OCI-LY7 (cell line): ENCODE measurements around the gene DCAF15. TPM values are rescaled to one million over a fixed set of nuclear protein-coding genes. Genes with fewer than 3 reads are reported as not detected.

Source experiments
- BruUV-seq: library from RNA; stranded (reverse); fragments of 400-500 nt; replicated peaks from 2 replicates; lab custom pipeline; 2021; lab: Mats Ljungman, UMichigan
- CTCF ChIA-PET: fragments of 300-600 bp; sonication (Branson Sonifier 250); formaldehyde crosslinking; loops from one replicate; lab custom pipeline; 2022; ENCODE audit warnings: antibody characterized with exemption; ENCODE audit not compliant: unreplicated experiment; lab: Charles Lee
- POLR2A ChIA-PET: fragments of 300-600 bp; sonication (Branson Sonifier 250); formaldehyde crosslinking; loops from one replicate; lab custom pipeline; 2022; ENCODE audit warnings: antibody characterized with exemption; lab: Charles Lee
- DNase-seq: peaks from one replicate; pipeline ENCODE4 v3.0.0-alpha.2; 2015; ENCODE audit warnings: low spot score
- H2AFZ ChIP-seq: fragments of 200-600 bp; sonication (generic), shearing (Covaris generic); 2 replicates; pipeline ENCODE4 v1.6.1; 2014; ENCODE audit warnings: mild to moderate bottlenecking, antibody characterized with exemption, low read length, moderate library complexity
- H3K27ac ChIP-seq: fragments of 200-600 bp; sonication (generic); 2 replicates; pipeline ENCODE4 v1.5.1; 2014; ENCODE audit warnings: mixed run types, low read depth, mild to moderate bottlenecking, moderate library complexity, low read length, inconsistent platforms; ENCODE audit not compliant: poor library complexity, severe bottlenecking
- H3K36me3 ChIP-seq: fragments of 200-600 bp; sonication (generic); 2 replicates; pipeline ENCODE4 v1.6.1; 2014; ENCODE audit warnings: mild to moderate bottlenecking, antibody characterized with exemption, low read length, moderate library complexity, mixed read lengths; ENCODE audit not compliant: insufficient read depth
- H3K4me1 ChIP-seq: fragments of 200-600 bp; sonication (generic); 2 replicates; pipeline ENCODE4 v1.5.1; 2014; ENCODE audit warnings: mild to moderate bottlenecking, low read length; ENCODE audit not compliant: insufficient read depth, poor library complexity, severe bottlenecking
- H3K4me2 ChIP-seq: fragments of 200-600 bp; sonication (generic); 2 replicates; pipeline ENCODE4 v1.6.1; 2014; ENCODE audit warnings: mild to moderate bottlenecking, low read length
- H3K4me3 ChIP-seq: fragments of 200-600 bp; sonication (generic); 2 replicates; pipeline ENCODE4 v1.5.1; 2014; ENCODE audit warnings: mild to moderate bottlenecking, low read depth, low read length; ENCODE audit not compliant: poor library complexity, severe bottlenecking
- H3K79me2 ChIP-seq: fragments of 200-600 bp; sonication (generic); 2 replicates; pipeline ENCODE4 v1.6.1; 2016; ENCODE audit warnings: low read depth, mild to moderate bottlenecking, low read length, moderate library complexity, mixed read lengths; ENCODE audit not compliant: insufficient read depth
- H3K9me2 ChIP-seq: fragments of 200-600 bp; sonication (generic); 2 replicates; pipeline ENCODE4 v1.6.1; 2016; ENCODE audit warnings: mild to moderate bottlenecking, low read length, mixed read lengths; ENCODE audit not compliant: insufficient read depth
- H3K9me3 ChIP-seq: fragments of 200-600 bp; sonication (generic); 2 replicates; pipeline ENCODE4 v1.6.1; 2014; ENCODE audit warnings: mild to moderate bottlenecking, mixed run types, low read length, mixed read lengths
- H4K20me1 ChIP-seq: fragments of 200-600 bp; sonication (generic); 2 replicates; pipeline ENCODE4 v1.6.1; 2014; ENCODE audit warnings: mild to moderate bottlenecking, antibody characterized with exemption, low read length, moderate library complexity, mixed read lengths; ENCODE audit not compliant: insufficient read depth
- EZH2phosphoT487 ChIP-seq: fragments of 200-600 bp; sonication (generic); IDR thresholded peaks from 2 replicates; pipeline ENCODE4 v1.6.1; 2018; ENCODE audit warnings: low read depth, borderline replicate concordance, mild to moderate bottlenecking, mixed run types, antibody characterized with exemption, low read length, moderate library complexity, mixed read lengths
- intact Hi-C: fragments of 100-400 bp; cut with micrococcal nuclease; formaldehyde crosslinking; loops from one replicate; pipeline ENCODE4 v1.10.0; 2022; ENCODE audit not compliant: unreplicated experiment
- total RNA-seq, 2 experiments: library from RNA; depleted of rRNA in 1 of 2; stranded (reverse); fragments of >200 nt in 1 of 2; shearing (Covaris generic) in 1 of 2; gene quantifications; 2 replicates each; pipeline ENCODE4 v1.2.3, GENCODE V29; 2014 to 2022
- TF ChIP-seq, protein P1 (sequence below): fragments of 200-600 bp; sonication (generic); conservative IDR thresholded peaks from 2 replicates; pipeline ENCODE4 v1.5.1; 2014; ENCODE audit warnings: mild to moderate bottlenecking, antibody characterized with exemption, low read length, moderate library complexity, mixed read lengths

The DCAF15 gene
- total RNA-seq, 2 experiments from 2014 or later: 71.3 to 86.2 TPM

DNA sequence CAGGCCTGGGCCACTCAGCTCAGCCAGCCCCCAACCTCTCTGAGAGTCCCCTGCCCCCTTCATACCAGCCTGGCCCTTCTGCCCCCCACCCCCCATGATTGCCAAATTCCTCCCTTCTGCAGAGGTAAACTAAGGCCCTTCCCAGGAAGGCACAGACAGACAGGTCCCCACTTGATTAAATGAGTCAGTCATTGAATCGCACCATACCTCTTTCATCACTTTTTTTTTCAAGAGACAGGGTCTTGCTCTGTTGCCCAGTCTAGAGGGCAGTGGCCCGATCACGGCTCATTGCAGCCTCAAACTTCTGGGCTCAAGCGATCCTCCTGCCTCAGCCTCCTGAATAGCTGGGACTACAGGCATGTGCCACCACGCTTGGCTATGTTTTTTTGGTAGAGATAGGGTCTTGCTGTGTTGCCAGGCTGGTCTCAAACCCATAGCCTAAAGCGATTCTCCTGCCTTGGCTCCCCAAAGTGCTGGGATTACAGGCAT lies 20.1 kb upstream of the DCAF15 start:
- ChIA-PET POLR2A (no interaction called here), CTCF (no interaction called here)
- no peak overlapping the region for H3K4me2 ChIP-seq
- no peak overlapping the region for H3K4me3 ChIP-seq
- TF ChIP-seq, protein P1, sequence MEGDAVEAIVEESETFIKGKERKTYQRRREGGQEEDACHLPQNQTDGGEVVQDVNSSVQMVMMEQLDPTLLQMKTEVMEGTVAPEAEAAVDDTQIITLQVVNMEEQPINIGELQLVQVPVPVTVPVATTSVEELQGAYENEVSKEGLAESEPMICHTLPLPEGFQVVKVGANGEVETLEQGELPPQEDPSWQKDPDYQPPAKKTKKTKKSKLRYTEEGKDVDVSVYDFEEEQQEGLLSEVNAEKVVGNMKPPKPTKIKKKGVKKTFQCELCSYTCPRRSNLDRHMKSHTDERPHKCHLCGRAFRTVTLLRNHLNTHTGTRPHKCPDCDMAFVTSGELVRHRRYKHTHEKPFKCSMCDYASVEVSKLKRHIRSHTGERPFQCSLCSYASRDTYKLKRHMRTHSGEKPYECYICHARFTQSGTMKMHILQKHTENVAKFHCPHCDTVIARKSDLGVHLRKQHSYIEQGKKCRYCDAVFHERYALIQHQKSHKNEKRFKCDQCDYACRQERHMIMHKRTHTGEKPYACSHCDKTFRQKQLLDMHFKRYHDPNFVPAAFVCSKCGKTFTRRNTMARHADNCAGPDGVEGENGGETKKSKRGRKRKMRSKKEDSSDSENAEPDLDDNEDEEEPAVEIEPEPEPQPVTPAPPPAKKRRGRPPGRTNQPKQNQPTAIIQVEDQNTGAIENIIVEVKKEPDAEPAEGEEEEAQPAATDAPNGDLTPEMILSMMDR: no peak
- TF ChIP-seq EZH2phosphoT487: no peak
- H4K20me1 ChIP-seq: no peaks in the 10 kb centered on the region
- peaks cover 9% of the 10 kb centered on the region; the same call in 1 of the 2 replicates for H3K36me3 ChIP-seq
- no peaks in the 10 kb centered on the region for H3K79me2 ChIP-seq
- H2AFZ ChIP-seq: no peak overlapping the region
- no peaks in the 10 kb centered on the region for H3K4me1 ChIP-seq
- intact Hi-C loops: no loop called here
- no TSS peak for BruUV-seq
- DNase-seq: no peak
- H3K27ac ChIP-seq: no peak overlapping the region
- no peaks in the 10 kb centered on the region for H3K9me3 ChIP-seq
- no peaks in the 10 kb centered on the region for H3K9me2 ChIP-seq

DNA sequence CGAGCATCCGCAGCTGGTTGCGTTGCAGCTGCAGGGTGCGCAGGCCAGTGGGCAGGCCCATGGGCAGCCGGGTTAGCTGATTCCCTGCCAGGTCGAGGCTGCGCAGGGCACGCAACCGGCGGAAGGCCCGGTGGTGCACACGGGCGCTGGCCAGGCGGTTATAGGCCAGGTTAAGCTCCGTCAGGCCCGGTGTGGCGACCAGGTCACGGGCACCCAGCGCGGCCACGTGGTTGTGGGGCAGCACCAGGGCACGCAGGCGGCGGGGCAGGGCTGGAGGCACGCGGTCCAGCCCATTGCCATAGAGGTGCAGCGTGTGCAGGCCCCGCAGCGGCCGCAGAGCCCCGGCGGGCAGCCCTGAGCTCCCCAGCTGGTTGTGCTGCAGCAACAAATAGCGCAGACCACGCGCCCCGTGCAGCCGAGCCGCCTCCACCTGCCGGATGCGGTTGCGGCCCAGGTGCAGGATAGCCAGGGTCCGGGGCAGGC lies 19.4 kb upstream of the DCAF15 start:
- H3K36me3 ChIP-seq: peaks cover 5% of the 10 kb centered on the region; the same call in 1 of the 2 replicates
- H3K27ac ChIP-seq: no peak overlapping the region
- ChIA-PET CTCF (no interaction called here), POLR2A (no interaction called here)
- H4K20me1 ChIP-seq: no peaks in the 10 kb centered on the region
- intact Hi-C loops: no loop called here
- no peak overlapping the region for H2AFZ ChIP-seq
- H3K4me2 ChIP-seq: no peak overlapping the region
- DNase-seq: no peak
- no peak overlapping the region for H3K4me3 ChIP-seq
- no TSS peak for BruUV-seq
- H3K4me1 ChIP-seq: no peaks in the 10 kb centered on the region
- TF ChIP-seq, protein P1: no peak
- TF ChIP-seq EZH2phosphoT487: no peak
- H3K9me2 ChIP-seq: no peaks in the 10 kb centered on the region
- H3K9me3 ChIP-seq: no peaks in the 10 kb centered on the region
- H3K79me2 ChIP-seq: no peaks in the 10 kb centered on the region

DNA sequence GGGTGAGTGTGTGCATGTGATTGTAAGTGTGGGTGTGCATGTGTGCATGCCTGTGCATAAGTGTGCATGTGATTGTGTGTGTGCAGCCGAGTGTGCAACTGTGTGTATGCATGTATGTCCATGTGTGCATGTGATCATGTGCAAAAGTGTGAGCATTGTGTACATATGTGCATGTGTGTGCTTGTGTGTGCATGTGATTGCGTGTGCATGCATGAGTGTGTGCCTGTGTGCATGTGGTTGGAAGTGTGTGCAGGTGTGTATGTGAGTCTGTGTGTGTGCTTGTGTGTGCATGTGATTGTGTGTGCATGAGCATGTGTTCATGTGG lies 17.6 kb upstream of the DCAF15 start:
- H3K27ac ChIP-seq: no peak overlapping the region
- H3K9me3 ChIP-seq: no peaks in the 10 kb centered on the region
- H3K4me3 ChIP-seq: no peak overlapping the region
- no peaks in the 10 kb centered on the region for H3K36me3 ChIP-seq
- ChIA-PET POLR2A (no interaction called here), CTCF (no interaction called here)
- H3K9me2 ChIP-seq: no peaks in the 10 kb centered on the region
- H2AFZ ChIP-seq: no peak overlapping the region
- H3K4me2 ChIP-seq: no peak overlapping the region
- TF ChIP-seq EZH2phosphoT487: no peak
- TF ChIP-seq, protein P1: no peak
- H3K4me1 ChIP-seq: no peaks in the 10 kb centered on the region
- no TSS peak for BruUV-seq
- no peak for DNase-seq
- H3K79me2 ChIP-seq: no peaks in the 10 kb centered on the region
- H4K20me1 ChIP-seq: no peaks in the 10 kb centered on the region
- intact Hi-C loops: no loop called here
